HEK293 (cell line): ENCODE measurements around the gene IFNG.

ENCODE experiments used
- TCF7L2 ChIP-seq: IDR thresholded peaks from 2 replicates; pipeline ENCODE4 v1.6.1; 2011; ENCODE audit warnings: low read depth, mild to moderate bottlenecking, inconsistent platforms, low read length, moderate library complexity, borderline replicate concordance
- ZFP3 ChIP-seq: fragments of 450-650 bp; formaldehyde crosslinking; IDR thresholded peaks from 2 replicates; pipeline ENCODE4 v1.5.1; 2016; ENCODE audit warnings: low read depth, missing biosample characterization, missing genetic modification characterization
- ZNF521 ChIP-seq: fragments of 450-650 bp; formaldehyde crosslinking; IDR thresholded peaks from 2 replicates; pipeline ENCODE4 v1.5.1; 2017; ENCODE audit warnings: missing biosample characterization, mild to moderate bottlenecking, missing genetic modification characterization
- ZNF585B ChIP-seq: fragments of 450-650 bp; formaldehyde crosslinking; IDR thresholded peaks from 2 replicates; pipeline ENCODE4 v1.5.1; 2016; ENCODE audit warnings: missing biosample characterization, missing genetic modification characterization
- ZNF76 ChIP-seq: fragments of 450-650 bp; formaldehyde crosslinking; IDR thresholded peaks from 2 replicates; pipeline ENCODE4; 2016; ENCODE audit warnings: low read depth, missing biosample characterization, missing genetic modification characterization, borderline replicate concordance
- TF ChIP-seq, protein P1 (sequence below): fragments of 450-650 bp; formaldehyde crosslinking; IDR thresholded peaks from 2 replicates; pipeline ENCODE4 v1.5.1; 2016; ENCODE audit warnings: missing biosample characterization, missing genetic modification characterization
- TF ChIP-seq, protein P2 (sequence below): fragments of 450-650 bp; formaldehyde crosslinking; IDR thresholded peaks from 2 replicates; pipeline ENCODE4 v1.5.1; 2016; ENCODE audit warnings: missing biosample characterization, missing genetic modification characterization
- TF ChIP-seq, protein P3 (sequence below): fragments of 450-650 bp; formaldehyde crosslinking; IDR thresholded peaks from 2 replicates; pipeline ENCODE4 v1.5.1; 2016; ENCODE audit warnings: missing biosample characterization, missing genetic modification characterization

DNA sequence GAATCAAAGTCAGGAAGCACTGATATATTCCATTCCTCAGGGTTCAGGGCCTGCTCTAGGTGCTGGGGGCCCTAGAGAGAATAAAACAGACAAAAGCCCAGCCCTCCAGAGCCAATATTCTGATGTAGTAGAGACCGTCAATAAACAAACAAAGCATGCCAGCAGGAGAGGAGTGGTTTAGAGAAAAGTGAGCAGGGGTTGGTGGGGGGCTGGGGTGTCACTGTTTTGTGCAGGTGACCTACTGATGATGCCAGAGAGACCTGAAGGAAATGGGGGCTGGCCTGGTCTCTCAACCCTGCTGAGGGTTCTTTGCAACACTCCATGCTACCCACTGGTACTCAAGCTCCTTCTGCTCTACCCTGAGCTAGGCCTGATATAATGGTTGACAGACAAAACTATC, 39.6 kb upstream of the IFNG start:
- TF ChIP-seq, protein P1, sequence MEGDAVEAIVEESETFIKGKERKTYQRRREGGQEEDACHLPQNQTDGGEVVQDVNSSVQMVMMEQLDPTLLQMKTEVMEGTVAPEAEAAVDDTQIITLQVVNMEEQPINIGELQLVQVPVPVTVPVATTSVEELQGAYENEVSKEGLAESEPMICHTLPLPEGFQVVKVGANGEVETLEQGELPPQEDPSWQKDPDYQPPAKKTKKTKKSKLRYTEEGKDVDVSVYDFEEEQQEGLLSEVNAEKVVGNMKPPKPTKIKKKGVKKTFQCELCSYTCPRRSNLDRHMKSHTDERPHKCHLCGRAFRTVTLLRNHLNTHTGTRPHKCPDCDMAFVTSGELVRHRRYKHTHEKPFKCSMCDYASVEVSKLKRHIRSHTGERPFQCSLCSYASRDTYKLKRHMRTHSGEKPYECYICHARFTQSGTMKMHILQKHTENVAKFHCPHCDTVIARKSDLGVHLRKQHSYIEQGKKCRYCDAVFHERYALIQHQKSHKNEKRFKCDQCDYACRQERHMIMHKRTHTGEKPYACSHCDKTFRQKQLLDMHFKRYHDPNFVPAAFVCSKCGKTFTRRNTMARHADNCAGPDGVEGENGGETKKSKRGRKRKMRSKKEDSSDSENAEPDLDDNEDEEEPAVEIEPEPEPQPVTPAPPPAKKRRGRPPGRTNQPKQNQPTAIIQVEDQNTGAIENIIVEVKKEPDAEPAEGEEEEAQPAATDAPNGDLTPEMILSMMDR = no peak
- TF ChIP-seq ZFP3 (tag by site-specific recombination) (no peak), ZNF76 (tag by site-specific recombination) (no peak), ZNF521 (no peak), TCF7L2 (no peak), ZNF585B (no peak)
- TF ChIP-seq, protein P2, sequence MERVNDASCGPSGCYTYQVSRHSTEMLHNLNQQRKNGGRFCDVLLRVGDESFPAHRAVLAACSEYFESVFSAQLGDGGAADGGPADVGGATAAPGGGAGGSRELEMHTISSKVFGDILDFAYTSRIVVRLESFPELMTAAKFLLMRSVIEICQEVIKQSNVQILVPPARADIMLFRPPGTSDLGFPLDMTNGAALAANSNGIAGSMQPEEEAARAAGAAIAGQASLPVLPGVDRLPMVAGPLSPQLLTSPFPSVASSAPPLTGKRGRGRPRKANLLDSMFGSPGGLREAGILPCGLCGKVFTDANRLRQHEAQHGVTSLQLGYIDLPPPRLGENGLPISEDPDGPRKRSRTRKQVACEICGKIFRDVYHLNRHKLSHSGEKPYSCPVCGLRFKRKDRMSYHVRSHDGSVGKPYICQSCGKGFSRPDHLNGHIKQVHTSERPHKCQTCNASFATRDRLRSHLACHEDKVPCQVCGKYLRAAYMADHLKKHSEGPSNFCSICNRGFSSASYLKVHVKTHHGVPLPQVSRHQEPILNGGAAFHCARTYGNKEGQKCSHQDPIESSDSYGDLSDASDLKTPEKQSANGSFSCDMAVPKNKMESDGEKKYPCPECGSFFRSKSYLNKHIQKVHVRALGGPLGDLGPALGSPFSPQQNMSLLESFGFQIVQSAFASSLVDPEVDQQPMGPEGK = no peak
- TF ChIP-seq, protein P3, sequence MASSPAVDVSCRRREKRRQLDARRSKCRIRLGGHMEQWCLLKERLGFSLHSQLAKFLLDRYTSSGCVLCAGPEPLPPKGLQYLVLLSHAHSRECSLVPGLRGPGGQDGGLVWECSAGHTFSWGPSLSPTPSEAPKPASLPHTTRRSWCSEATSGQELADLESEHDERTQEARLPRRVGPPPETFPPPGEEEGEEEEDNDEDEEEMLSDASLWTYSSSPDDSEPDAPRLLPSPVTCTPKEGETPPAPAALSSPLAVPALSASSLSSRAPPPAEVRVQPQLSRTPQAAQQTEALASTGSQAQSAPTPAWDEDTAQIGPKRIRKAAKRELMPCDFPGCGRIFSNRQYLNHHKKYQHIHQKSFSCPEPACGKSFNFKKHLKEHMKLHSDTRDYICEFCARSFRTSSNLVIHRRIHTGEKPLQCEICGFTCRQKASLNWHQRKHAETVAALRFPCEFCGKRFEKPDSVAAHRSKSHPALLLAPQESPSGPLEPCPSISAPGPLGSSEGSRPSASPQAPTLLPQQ = no peak
